Keratinocyte (primary cell): Measurements from ENCODE around the gene RANBP17.

ENCODE experiments used
- CTCF ChIP-seq, 3 experiments: IDR thresholded peaks in 1 of 3; conservative IDR thresholded peaks in 1 of 3; optimal IDR thresholded peaks in 1 of 3; 2 replicates in 2 of 3; 3 replicates in 1 of 3; pipeline versions ENCODE3 to v1.5.1; 2011; ENCODE audit warnings: low read length in 3 of 3, mild to moderate bottlenecking in 3 of 3, moderate library complexity in 2 of 3, control low read depth in 1 of 3, inconsistent platforms in 1 of 3; ENCODE audit not compliant: insufficient read depth in 2 of 3; ENCODE audit errors: extremely low read depth in 1 of 3
- EZH2 ChIP-seq: IDR thresholded peaks from one replicate; pipeline ENCODE4 v1.6.1; 2012; ENCODE audit warnings: inconsistent platforms, mild to moderate bottlenecking, low read length, moderate library complexity

GRCh38 chr5:170865622-170866021 is 3.8 kb downstream of the RANBP17 start:
- TF ChIP-seq EZH2 (no peak), CTCF (optimal IDR thresholded peaks at IDR 0.05 in 1 of 3, IDR thresholded peaks at IDR 0.05 in 1 of 3, conservative IDR thresholded peaks at IDR 0.05 in 1 of 3; ENCODE audit: extremely low read depth in 1 of 3, insufficient read depth in 2 of 3, low read length in 3 of 3) (no peak)
